GM23338 (cell line): Measurements from ENCODE around the gene VPS39. TPM values are rescaled to one million over a fixed set of nuclear protein-coding genes. Genes with fewer than 3 reads are reported as not detected.

Experiments used
- ATAC-seq: fragments of 200-7000 bp; cut with Tn5 transposase; 3 replicates; pipeline ENCODE4 v1.9.1; 2020
- DNase-seq: peaks from one replicate; pipeline ENCODE4 v3.0.0-alpha.2; 2015; ENCODE audit warnings: low spot score
- H2AFZ ChIP-seq: fragments of 200-600 bp; sonication (generic); 2 replicates; pipeline ENCODE4 v1.8.0; 2016; ENCODE audit warnings: antibody characterized with exemption, mild to moderate bottlenecking, moderate library complexity
- H3F3A ChIP-seq: fragments of 200-600 bp; sonication (generic); replicated peaks from 2 replicates; pipeline ENCODE4 v1.8.0; 2017; ENCODE audit warnings: antibody characterized with exemption, mixed run types, low read depth
- H3K27ac ChIP-seq: fragments of 200-600 bp; sonication (generic); 2 replicates; pipeline ENCODE4 v1.6.1; 2016; ENCODE audit warnings: low read depth
- H3K27me3 ChIP-seq: fragments of 200-600 bp; sonication (generic); 2 replicates; pipeline ENCODE4 v1.8.0; 2016; ENCODE audit warnings: mild to moderate bottlenecking, mixed run types, moderate library complexity; ENCODE audit not compliant: insufficient read depth
- H3K36me3 ChIP-seq: fragments of 200-600 bp; sonication (generic); 2 replicates; pipeline ENCODE4 v1.8.0; 2016; ENCODE audit warnings: mild to moderate bottlenecking; ENCODE audit not compliant: insufficient read depth
- H3K4me1 ChIP-seq: fragments of 200-600 bp; sonication (generic); 2 replicates; pipeline ENCODE4 v1.8.0; 2016; ENCODE audit warnings: mild to moderate bottlenecking, moderate library complexity; ENCODE audit not compliant: insufficient read depth
- H3K4me2 ChIP-seq: fragments of 200-600 bp; sonication (generic); 2 replicates; pipeline ENCODE4 v1.7.1; 2017; ENCODE audit warnings: mixed run types
- H3K4me3 ChIP-seq: fragments of 200-600 bp; sonication (generic); 2 replicates; pipeline ENCODE4 v1.6.1; 2016; ENCODE audit warnings: mixed run types
- H3K79me2 ChIP-seq: fragments of 200-600 bp; sonication (generic); replicated peaks from 2 replicates; pipeline ENCODE4 v1.8.0; 2017; ENCODE audit warnings: mild to moderate bottlenecking; ENCODE audit not compliant: insufficient read depth
- H3K9me2 ChIP-seq: fragments of 200-600 bp; sonication (generic); 2 replicates; pipeline ENCODE4 v1.8.0; 2017; ENCODE audit not compliant: insufficient read depth
- H4K20me1 ChIP-seq: fragments of 200-600 bp; sonication (generic); replicated peaks from 2 replicates; pipeline ENCODE4 v1.8.0; 2017; ENCODE audit warnings: mild to moderate bottlenecking; ENCODE audit not compliant: insufficient read depth
- H3K27ac Mint-ChIP-seq: 2 replicates; pipeline ENCODE4 v1.8.0; 2020; ENCODE audit warnings: inconsistent platforms, mild to moderate bottlenecking, moderate library complexity, mixed read lengths
- H3K27me3 Mint-ChIP-seq: 3 replicates; pipeline ENCODE4 v1.8.0; 2022; ENCODE audit warnings: low read depth, mild to moderate bottlenecking, moderate library complexity, mixed read lengths, inconsistent platforms; ENCODE audit not compliant: insufficient read depth, poor library complexity
- H3K36me3 Mint-ChIP-seq: 3 replicates; pipeline ENCODE4 v1.8.0; 2021; ENCODE audit warnings: low read depth, mild to moderate bottlenecking, inconsistent platforms, moderate library complexity, mixed read lengths
- H3K4me1 Mint-ChIP-seq: 3 replicates; pipeline ENCODE4 v1.8.0; 2020; ENCODE audit warnings: mild to moderate bottlenecking, inconsistent platforms, mixed read lengths
- H3K4me3 Mint-ChIP-seq: 3 replicates; pipeline ENCODE4 v1.8.0; 2021; ENCODE audit warnings: moderate library complexity, mild to moderate bottlenecking, inconsistent platforms, mixed read lengths
- H3K9me3 Mint-ChIP-seq: 3 replicates; pipeline ENCODE4 v1.8.0; 2020; ENCODE audit warnings: moderate library complexity, mild to moderate bottlenecking, inconsistent platforms, mixed read lengths
- CREB1 ChIP-seq: fragments of 250-450 bp; sonication (Bioruptor Pico); IDR thresholded peaks from 2 replicates; pipeline ENCODE4 v1.5.0; 2020; ENCODE audit warnings: low read depth, mild to moderate bottlenecking, moderate library complexity
- EZH2phosphoT487 ChIP-seq: fragments of 200-600 bp; sonication (generic); IDR thresholded peaks from one replicate; pipeline ENCODE4 v1.8.1; 2018; ENCODE audit warnings: antibody characterized with exemption; ENCODE audit not compliant: unreplicated experiment
- JUNB ChIP-seq: IDR thresholded peaks from one replicate; pipeline ENCODE4 v1.6.1; 2016; ENCODE audit warnings: antibody characterized with exemption; ENCODE audit not compliant: unreplicated experiment
- NANOG ChIP-seq: IDR thresholded peaks from 2 replicates; pipeline ENCODE4 v1.6.1; 2016; ENCODE audit warnings: antibody characterized with exemption, borderline replicate concordance
- STAT1 ChIP-seq: IDR thresholded peaks from one replicate; pipeline ENCODE4 v1.6.1; 2016; ENCODE audit warnings: antibody characterized with exemption; ENCODE audit not compliant: unreplicated experiment
- ZNF331 ChIP-seq: fragments of 250-450 bp; sonication (Bioruptor Pico); IDR thresholded peaks from 2 replicates; pipeline ENCODE4 v1.5.0; 2020; ENCODE audit warnings: low read depth, mild to moderate bottlenecking, moderate library complexity
- polyA plus RNA-seq: library from polyadenylated mRNA; unstranded; fragments of >200 nt; fragmentation: Nextera tagmentation; extraction: Ambion mirVana; gene quantifications from 2 replicates; pipeline ENCODE4 v1.2.1, GENCODE V29; 2016
- total RNA-seq: library from RNA; depleted of rRNA; stranded (reverse); fragments of >200 nt; shearing (Covaris generic); gene quantifications from 2 replicates; pipeline ENCODE4 v1.2.3, GENCODE V29; 2014
- TF ChIP-seq, protein P1 (sequence below): IDR thresholded peaks from 2 replicates; pipeline ENCODE4 v1.6.1; 2016; ENCODE audit warnings: antibody characterized with exemption
- TF ChIP-seq, protein P2 (sequence below): IDR thresholded peaks from one replicate; pipeline ENCODE4 v1.6.1; 2018; ENCODE audit warnings: antibody characterized with exemption; ENCODE audit not compliant: unreplicated experiment
- TF ChIP-seq, protein P3 (sequence below): fragments of 250-450 bp; sonication (Bioruptor Pico); IDR thresholded peaks from 2 replicates; pipeline ENCODE4 v1.5.0; 2020; ENCODE audit warnings: mild to moderate bottlenecking, moderate library complexity

Gene VPS39
- total and polyA plus RNA-seq, 2 experiments from 2014 or later, result 14.9 to 45.1 TPM

GRCh38 chr15:42182328-42182886, 25.7 kb downstream of the VPS39 start:
- H2AFZ ChIP-seq, result no peak overlapping the region
- no peaks in the 10 kb centered on the region for H3K27me3 Mint-ChIP-seq
- peaks cover 56% of the 10 kb centered on the region for H3K36me3 Mint-ChIP-seq
- DNase-seq (no peak), ATAC-seq (no peak)
- no peak overlapping the region for H3K4me2 ChIP-seq
- no peaks in the 10 kb centered on the region for H3K9me3 Mint-ChIP-seq
- H3K36me3 ChIP-seq, result peaks cover 26% of the 10 kb centered on the region; the same call in 1 of the 2 replicates
- no peaks in the 10 kb centered on the region for H3K4me1 ChIP-seq
- no peaks in the 10 kb centered on the region for H3K4me1 Mint-ChIP-seq
- H3K27ac Mint-ChIP-seq, result no peak overlapping the region
- H3K4me3 ChIP-seq, result no peak overlapping the region
- H3K4me3 Mint-ChIP-seq, result no peak overlapping the region
- no peaks in the 10 kb centered on the region for H3K9me2 ChIP-seq
- no peaks in the 10 kb centered on the region for H3K79me2 ChIP-seq
- no peak overlapping the region for H3K27ac ChIP-seq
- no peaks in the 10 kb centered on the region for H3K27me3 ChIP-seq
- H3F3A ChIP-seq, result no peaks in the 10 kb centered on the region
- TF ChIP-seq ZNF331 (CRISPR knock-in tag), result no peak
- TF ChIP-seq EZH2phosphoT487, result no peak
- TF ChIP-seq JUNB, result no peak
- no peak for TF ChIP-seq STAT1
- TF ChIP-seq NANOG, result no peak
- TF ChIP-seq, protein P1, sequence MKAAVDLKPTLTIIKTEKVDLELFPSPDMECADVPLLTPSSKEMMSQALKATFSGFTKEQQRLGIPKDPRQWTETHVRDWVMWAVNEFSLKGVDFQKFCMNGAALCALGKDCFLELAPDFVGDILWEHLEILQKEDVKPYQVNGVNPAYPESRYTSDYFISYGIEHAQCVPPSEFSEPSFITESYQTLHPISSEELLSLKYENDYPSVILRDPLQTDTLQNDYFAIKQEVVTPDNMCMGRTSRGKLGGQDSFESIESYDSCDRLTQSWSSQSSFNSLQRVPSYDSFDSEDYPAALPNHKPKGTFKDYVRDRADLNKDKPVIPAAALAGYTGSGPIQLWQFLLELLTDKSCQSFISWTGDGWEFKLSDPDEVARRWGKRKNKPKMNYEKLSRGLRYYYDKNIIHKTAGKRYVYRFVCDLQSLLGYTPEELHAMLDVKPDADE, result no peak
- TF ChIP-seq CREB1, result no peak
- TF ChIP-seq, protein P2, sequence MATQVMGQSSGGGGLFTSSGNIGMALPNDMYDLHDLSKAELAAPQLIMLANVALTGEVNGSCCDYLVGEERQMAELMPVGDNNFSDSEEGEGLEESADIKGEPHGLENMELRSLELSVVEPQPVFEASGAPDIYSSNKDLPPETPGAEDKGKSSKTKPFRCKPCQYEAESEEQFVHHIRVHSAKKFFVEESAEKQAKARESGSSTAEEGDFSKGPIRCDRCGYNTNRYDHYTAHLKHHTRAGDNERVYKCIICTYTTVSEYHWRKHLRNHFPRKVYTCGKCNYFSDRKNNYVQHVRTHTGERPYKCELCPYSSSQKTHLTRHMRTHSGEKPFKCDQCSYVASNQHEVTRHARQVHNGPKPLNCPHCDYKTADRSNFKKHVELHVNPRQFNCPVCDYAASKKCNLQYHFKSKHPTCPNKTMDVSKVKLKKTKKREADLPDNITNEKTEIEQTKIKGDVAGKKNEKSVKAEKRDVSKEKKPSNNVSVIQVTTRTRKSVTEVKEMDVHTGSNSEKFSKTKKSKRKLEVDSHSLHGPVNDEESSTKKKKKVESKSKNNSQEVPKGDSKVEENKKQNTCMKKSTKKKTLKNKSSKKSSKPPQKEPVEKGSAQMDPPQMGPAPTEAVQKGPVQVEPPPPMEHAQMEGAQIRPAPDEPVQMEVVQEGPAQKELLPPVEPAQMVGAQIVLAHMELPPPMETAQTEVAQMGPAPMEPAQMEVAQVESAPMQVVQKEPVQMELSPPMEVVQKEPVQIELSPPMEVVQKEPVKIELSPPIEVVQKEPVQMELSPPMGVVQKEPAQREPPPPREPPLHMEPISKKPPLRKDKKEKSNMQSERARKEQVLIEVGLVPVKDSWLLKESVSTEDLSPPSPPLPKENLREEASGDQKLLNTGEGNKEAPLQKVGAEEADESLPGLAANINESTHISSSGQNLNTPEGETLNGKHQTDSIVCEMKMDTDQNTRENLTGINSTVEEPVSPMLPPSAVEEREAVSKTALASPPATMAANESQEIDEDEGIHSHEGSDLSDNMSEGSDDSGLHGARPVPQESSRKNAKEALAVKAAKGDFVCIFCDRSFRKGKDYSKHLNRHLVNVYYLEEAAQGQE, result no peak
- TF ChIP-seq, protein P3, sequence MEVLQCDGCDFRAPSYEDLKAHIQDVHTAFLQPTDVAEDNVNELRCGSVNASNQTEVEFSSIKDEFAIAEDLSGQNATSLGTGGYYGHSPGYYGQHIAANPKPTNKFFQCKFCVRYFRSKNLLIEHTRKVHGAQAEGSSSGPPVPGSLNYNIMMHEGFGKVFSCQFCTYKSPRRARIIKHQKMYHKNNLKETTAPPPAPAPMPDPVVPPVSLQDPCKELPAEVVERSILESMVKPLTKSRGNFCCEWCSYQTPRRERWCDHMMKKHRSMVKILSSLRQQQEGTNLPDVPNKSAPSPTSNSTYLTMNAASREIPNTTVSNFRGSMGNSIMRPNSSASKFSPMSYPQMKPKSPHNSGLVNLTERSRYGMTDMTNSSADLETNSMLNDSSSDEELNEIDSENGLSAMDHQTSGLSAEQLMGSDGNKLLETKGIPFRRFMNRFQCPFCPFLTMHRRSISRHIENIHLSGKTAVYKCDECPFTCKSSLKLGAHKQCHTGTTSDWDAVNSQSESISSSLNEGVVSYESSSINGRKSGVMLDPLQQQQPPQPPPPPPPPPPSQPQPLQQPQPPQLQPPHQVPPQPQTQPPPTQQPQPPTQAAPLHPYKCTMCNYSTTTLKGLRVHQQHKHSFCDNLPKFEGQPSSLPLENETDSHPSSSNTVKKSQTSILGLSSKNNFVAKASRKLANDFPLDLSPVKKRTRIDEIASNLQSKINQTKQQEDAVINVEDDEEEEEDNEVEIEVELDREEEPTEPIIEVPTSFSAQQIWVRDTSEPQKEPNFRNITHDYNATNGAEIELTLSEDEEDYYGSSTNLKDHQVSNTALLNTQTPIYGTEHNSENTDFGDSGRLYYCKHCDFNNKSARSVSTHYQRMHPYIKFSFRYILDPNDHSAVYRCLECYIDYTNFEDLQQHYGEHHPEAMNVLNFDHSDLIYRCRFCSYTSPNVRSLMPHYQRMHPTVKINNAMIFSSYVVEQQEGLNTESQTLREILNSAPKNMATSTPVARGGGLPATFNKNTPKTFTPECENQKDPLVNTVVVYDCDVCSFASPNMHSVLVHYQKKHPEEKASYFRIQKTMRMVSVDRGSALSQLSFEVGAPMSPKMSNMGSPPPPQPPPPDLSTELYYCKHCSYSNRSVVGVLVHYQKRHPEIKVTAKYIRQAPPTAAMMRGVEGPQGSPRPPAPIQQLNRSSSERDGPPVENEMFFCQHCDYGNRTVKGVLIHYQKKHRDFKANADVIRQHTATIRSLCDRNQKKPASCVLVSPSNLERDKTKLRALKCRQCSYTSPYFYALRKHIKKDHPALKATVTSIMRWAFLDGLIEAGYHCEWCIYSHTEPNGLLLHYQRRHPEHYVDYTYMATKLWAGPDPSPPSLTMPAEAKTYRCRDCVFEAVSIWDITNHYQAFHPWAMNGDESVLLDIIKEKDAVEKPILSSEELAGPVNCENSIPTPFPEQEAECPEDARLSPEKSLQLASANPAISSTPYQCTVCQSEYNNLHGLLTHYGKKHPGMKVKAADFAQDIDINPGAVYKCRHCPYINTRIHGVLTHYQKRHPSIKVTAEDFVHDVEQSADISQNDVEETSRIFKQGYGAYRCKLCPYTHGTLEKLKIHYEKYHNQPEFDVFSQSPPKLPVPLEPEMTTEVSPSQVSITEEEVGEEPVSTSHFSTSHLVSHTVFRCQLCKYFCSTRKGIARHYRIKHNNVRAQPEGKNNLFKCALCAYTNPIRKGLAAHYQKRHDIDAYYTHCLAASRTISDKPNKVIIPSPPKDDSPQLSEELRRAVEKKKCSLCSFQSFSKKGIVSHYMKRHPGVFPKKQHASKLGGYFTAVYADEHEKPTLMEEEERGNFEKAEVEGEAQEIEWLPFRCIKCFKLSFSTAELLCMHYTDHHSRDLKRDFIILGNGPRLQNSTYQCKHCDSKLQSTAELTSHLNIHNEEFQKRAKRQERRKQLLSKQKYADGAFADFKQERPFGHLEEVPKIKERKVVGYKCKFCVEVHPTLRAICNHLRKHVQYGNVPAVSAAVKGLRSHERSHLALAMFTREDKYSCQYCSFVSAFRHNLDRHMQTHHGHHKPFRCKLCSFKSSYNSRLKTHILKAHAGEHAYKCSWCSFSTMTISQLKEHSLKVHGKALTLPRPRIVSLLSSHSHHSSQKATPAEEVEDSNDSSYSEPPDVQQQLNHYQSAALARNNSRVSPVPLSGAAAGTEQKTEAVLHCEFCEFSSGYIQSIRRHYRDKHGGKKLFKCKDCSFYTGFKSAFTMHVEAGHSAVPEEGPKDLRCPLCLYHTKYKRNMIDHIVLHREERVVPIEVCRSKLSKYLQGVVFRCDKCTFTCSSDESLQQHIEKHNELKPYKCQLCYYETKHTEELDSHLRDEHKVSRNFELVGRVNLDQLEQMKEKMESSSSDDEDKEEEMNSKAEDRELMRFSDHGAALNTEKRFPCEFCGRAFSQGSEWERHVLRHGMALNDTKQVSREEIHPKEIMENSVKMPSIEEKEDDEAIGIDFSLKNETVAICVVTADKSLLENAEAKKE (CRISPR knock-in tag), result no peak
- no peaks in the 10 kb centered on the region for H4K20me1 ChIP-seq
